Naive thymus-derived CD4-positive, alpha-beta T cell (primary cell): ENCODE measurements around the gene POTEB3. TPM values are rescaled to one million over a fixed set of nuclear protein-coding genes. Genes with fewer than 3 reads are reported as not detected.
"Not testable (repeated sequence)": the region's sequence is repeated elsewhere in the genome, so short reads cannot be mapped to it uniquely, and the experiment has no call there.

Source experiments
- ATAC-seq: fragments of 150-1000 bp; cut with Tn5 transposase; 2 replicates; pipeline ENCODE4 v1.10.0; 2021; ENCODE audit warnings: mild to moderate bottlenecking, moderate library complexity
- CTCF ChIA-PET: fragments of 350-600 bp; sonication (Branson Sonifier 250); formaldehyde crosslinking; loops from one replicate; lab custom pipeline; 2021; ENCODE audit warnings: antibody characterized with exemption; lab: Charles Lee
- POLR2A ChIA-PET: fragments of 350-600 bp; sonication (Branson Sonifier 250); formaldehyde crosslinking; loops from one replicate; lab custom pipeline; 2021; ENCODE audit warnings: antibody characterized with exemption, inconsistent platforms; lab: Charles Lee
- DNase-seq, 9 donors: peaks; one replicate each; pipeline versions ENCODE4 v3.0.0 to v3.0.0-alpha.2; 2020 to 2022; ENCODE audit warnings: mixed read lengths in 1 of 9
- H3K27ac ChIP-seq: one replicate; pipeline ENCODE4 v1.7.0; 2013; ENCODE audit warnings: mild to moderate bottlenecking, low read depth, low read length, moderate library complexity
- H3K27me3 ChIP-seq, 2 donors: one replicate each; pipeline ENCODE4 v1.7.0; 2013; ENCODE audit warnings: low read length in 2 of 2, mild to moderate bottlenecking in 2 of 2, moderate library complexity in 2 of 2; ENCODE audit not compliant: control insufficient read depth in 2 of 2, insufficient read depth in 2 of 2
- H3K36me3 ChIP-seq, 3 experiments: 1 replicate in 2 of 3; 2 replicates in 1 of 3; pipeline ENCODE4 v1.7.0; 2013; ENCODE audit warnings: low read length in 3 of 3, mild to moderate bottlenecking in 3 of 3, moderate library complexity in 1 of 3; ENCODE audit not compliant: insufficient read depth in 3 of 3, control insufficient read depth in 2 of 3
- H3K4me1 ChIP-seq, 2 donors: one replicate each; pipeline ENCODE4 v1.7.0; 2013; ENCODE audit warnings: low read length in 2 of 2, mild to moderate bottlenecking in 2 of 2, moderate library complexity in 1 of 2; ENCODE audit not compliant: control insufficient read depth in 2 of 2, insufficient read depth in 2 of 2
- H3K4me3 ChIP-seq: 2 replicates; pipeline ENCODE4 v1.7.0; 2013; ENCODE audit warnings: mild to moderate bottlenecking, low read length
- H3K9me3 ChIP-seq, 3 experiments: 1 replicate in 2 of 3; 2 replicates in 1 of 3; pipeline ENCODE4 v1.7.0; 2013; ENCODE audit warnings: low read length in 3 of 3; ENCODE audit not compliant: control insufficient read depth in 2 of 3
- H3K27ac Mint-ChIP-seq, 9 donors: one replicate each; pipeline ENCODE4 v1.8.0; 2020 to 2022; ENCODE audit warnings: mixed read lengths in 9 of 9, mild to moderate bottlenecking in 8 of 9, moderate library complexity in 5 of 9, inconsistent platforms in 2 of 9
- H3K27me3 Mint-ChIP-seq, 5 donors: one replicate each; pipeline ENCODE4 v1.8.0; 2021 to 2022; ENCODE audit warnings: mixed read lengths in 5 of 5, mild to moderate bottlenecking in 1 of 5
- H3K36me3 Mint-ChIP-seq, 5 donors: one replicate each; pipeline ENCODE4 v1.8.0; 2020 to 2022; ENCODE audit warnings: mixed read lengths in 5 of 5, mild to moderate bottlenecking in 3 of 5, inconsistent platforms in 1 of 5
- H3K4me1 Mint-ChIP-seq, 7 donors: one replicate each; pipeline ENCODE4 v1.8.0; 2020 to 2022; ENCODE audit warnings: mixed read lengths in 7 of 7, mild to moderate bottlenecking in 3 of 7, inconsistent platforms in 1 of 7
- H3K4me3 Mint-ChIP-seq, 10 donors: one replicate each; pipeline ENCODE4 v1.8.0; 2020 to 2022; ENCODE audit warnings: mild to moderate bottlenecking in 10 of 10, mixed read lengths in 10 of 10, moderate library complexity in 6 of 10, inconsistent platforms in 2 of 10
- H3K9me3 Mint-ChIP-seq, 11 donors: one replicate each; pipeline ENCODE4 v1.8.0; 2020 to 2022; ENCODE audit warnings: mixed read lengths in 11 of 11, mild to moderate bottlenecking in 4 of 11, inconsistent platforms in 1 of 11, moderate library complexity in 1 of 11
- intact Hi-C, 2 donors: fragments of 100-400 bp; cut with micrococcal nuclease; formaldehyde crosslinking; loops; one replicate each; pipeline ENCODE4 v1.15.1; 2023
- polyA plus RNA-seq, 2 donors: library from polyadenylated mRNA; unstranded; fragments of 300-500 nt; fragmentation: Illumina TruSeq; gene quantifications; one replicate each; pipeline ENCODE4 v1.2.3, GENCODE V29; 2021
- total RNA-seq, 6 experiments: library from RNA in 5 of 6; stranded (reverse) in 5 of 6; gene quantifications; 1 replicate in 5 of 6; 2 replicates in 1 of 6; pipeline ENCODE4 v1.2.3 and lab custom pipeline; 2021 to 2026

Gene POTEB3
- total and polyA plus RNA-seq, 7 experiments from 2014 or later = not detected

- ATAC-seq, H3K4me1 Mint-ChIP-seq, H3K27me3 ChIP-seq, H3K36me3 ChIP-seq, H3K27me3 Mint-ChIP-seq, H3K9me3 ChIP-seq, intact Hi-C loops, H3K9me3 Mint-ChIP-seq, DNase-seq, POLR2A ChIA-PET, H3K4me3 Mint-ChIP-seq, H3K4me1 ChIP-seq, H3K27ac Mint-ChIP-seq, H3K4me3 ChIP-seq, H3K36me3 Mint-ChIP-seq, CTCF ChIA-PET, H3K27ac ChIP-seq: not testable (repeated sequence)
These were observed 41.8 kb downstream of the POTEB3 start for GRCh38 chr15:21398511-21398910.

- H3K9me3 ChIP-seq, H3K9me3 Mint-ChIP-seq, H3K36me3 ChIP-seq, H3K27ac ChIP-seq, H3K4me1 ChIP-seq, H3K27me3 ChIP-seq, CTCF ChIA-PET, H3K4me3 Mint-ChIP-seq, intact Hi-C loops, ATAC-seq, H3K4me1 Mint-ChIP-seq, H3K36me3 Mint-ChIP-seq, DNase-seq, H3K27me3 Mint-ChIP-seq, H3K27ac Mint-ChIP-seq, POLR2A ChIA-PET, H3K4me3 ChIP-seq: not testable (repeated sequence)
These were observed 42.6 kb downstream of the POTEB3 start for GRCh38 chr15:21397656-21398055.

DNA sequence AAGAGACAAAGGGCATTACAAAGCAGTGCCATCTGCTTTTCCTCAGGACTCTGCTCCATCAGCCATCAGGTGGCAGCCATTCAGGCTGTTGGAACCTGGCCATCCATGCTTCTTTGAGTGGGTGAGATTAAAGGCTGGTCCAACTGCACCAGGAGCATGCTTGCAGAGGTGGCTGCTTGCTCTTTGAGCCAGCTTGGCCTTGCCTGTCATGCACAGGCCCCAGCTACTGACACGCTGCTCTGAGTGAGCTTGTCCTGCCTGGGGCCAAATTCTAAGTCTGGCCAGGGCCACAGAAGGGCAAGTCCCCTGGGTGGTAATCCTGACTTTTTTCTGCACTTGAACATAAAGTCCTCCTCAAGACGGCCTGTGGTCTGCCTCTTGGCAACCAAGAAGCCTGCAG, 43.1 kb downstream of the POTEB3 start:
- DNase-seq, H3K27ac Mint-ChIP-seq, CTCF ChIA-PET, H3K9me3 ChIP-seq, H3K36me3 ChIP-seq, H3K9me3 Mint-ChIP-seq, H3K27me3 Mint-ChIP-seq, H3K36me3 Mint-ChIP-seq, POLR2A ChIA-PET, H3K27me3 ChIP-seq, H3K4me3 ChIP-seq, ATAC-seq, intact Hi-C loops, H3K4me1 ChIP-seq, H3K4me1 Mint-ChIP-seq, H3K4me3 Mint-ChIP-seq, H3K27ac ChIP-seq: not testable (repeated sequence)

DNA sequence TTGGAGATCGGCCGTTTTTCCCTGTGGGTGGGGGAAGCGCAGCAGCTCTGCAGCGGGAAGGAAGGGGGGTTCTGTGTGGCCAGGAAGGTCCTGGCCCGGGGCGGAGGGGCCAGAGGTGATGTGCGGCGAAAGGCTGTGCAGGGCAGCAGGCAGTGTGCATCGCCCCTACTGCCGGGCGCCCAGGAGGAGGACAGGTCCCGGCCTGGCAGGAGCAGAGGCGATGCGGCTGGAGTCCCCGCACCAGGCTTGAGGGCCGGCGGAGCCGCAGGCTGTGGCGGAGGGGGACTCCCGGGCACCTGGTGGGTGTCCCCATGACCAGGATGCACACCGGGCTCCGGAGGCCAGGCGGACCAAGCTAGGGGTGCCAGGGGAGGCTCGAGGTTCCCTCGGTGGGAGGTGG, 54.3 kb downstream of the POTEB3 start:
- CTCF ChIA-PET, ATAC-seq, H3K27me3 ChIP-seq, POLR2A ChIA-PET, H3K4me3 Mint-ChIP-seq, H3K36me3 Mint-ChIP-seq, H3K27me3 Mint-ChIP-seq, H3K36me3 ChIP-seq, DNase-seq, H3K27ac ChIP-seq, H3K9me3 ChIP-seq, H3K4me1 Mint-ChIP-seq, H3K9me3 Mint-ChIP-seq, H3K27ac Mint-ChIP-seq, intact Hi-C loops, H3K4me3 ChIP-seq, H3K4me1 ChIP-seq: not testable (repeated sequence)

DNA sequence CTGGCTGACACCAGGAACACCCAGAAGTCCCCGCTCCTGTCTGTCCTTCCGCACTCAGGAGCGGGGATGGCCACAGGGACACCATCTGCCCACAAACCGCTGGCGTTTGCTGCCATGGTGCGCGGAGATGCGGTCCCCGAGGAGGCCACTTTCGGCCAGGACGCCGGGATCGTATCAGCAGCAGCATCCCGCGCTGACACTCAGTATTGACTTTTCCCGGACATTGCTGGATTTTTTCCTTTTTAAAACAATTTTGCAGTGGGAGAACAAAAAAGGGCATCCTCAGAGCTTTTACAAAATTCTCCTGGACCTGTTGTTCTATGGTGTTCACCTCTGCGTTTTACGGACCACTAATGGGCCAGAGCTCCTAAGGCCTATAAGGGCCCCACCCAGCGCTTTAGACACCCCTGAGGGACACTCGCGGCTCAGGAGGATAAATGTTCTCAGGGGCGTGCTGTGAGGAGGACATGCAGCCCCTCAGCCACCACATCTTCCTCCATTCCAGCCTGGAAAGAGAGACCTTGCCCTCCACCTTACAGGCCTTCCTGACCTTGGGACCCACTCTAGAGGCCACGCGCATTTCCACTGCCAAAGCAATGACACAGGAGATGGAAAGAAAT, 56.3 kb downstream of the POTEB3 start:
- H3K27me3 Mint-ChIP-seq, H3K27ac ChIP-seq, H3K27me3 ChIP-seq, H3K9me3 ChIP-seq, H3K36me3 ChIP-seq, POLR2A ChIA-PET, DNase-seq, H3K27ac Mint-ChIP-seq, H3K36me3 Mint-ChIP-seq, CTCF ChIA-PET, H3K4me1 ChIP-seq, intact Hi-C loops, H3K4me3 ChIP-seq, H3K9me3 Mint-ChIP-seq, H3K4me3 Mint-ChIP-seq, ATAC-seq, H3K4me1 Mint-ChIP-seq: not testable (repeated sequence)

DNA sequence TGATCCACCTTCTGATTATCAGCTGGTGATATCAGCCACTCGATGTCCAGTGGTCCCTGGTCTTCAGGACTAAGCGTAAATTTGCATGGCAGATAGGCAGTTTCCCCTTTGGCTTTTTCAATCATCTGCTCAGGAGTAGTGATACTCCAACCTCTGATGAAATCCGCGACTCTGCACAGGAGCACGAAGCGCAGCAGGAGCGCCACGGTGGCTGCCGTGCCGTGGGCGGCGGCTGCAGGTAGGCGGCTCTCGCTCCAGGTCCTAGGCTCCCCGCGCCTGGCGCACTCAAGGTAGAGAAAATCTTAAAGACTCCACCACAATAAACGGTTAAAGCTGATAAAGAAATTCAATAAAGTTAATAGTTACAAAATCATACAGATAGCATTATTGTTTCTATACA, 66.6 kb downstream of the POTEB3 start:
- H3K4me3 ChIP-seq, CTCF ChIA-PET, POLR2A ChIA-PET, H3K9me3 ChIP-seq, H3K4me3 Mint-ChIP-seq, H3K4me1 ChIP-seq, DNase-seq, intact Hi-C loops, H3K36me3 ChIP-seq, H3K9me3 Mint-ChIP-seq, H3K27ac ChIP-seq, H3K27me3 ChIP-seq, H3K36me3 Mint-ChIP-seq, H3K27me3 Mint-ChIP-seq, H3K27ac Mint-ChIP-seq, H3K4me1 Mint-ChIP-seq, ATAC-seq: not testable (repeated sequence)

DNA sequence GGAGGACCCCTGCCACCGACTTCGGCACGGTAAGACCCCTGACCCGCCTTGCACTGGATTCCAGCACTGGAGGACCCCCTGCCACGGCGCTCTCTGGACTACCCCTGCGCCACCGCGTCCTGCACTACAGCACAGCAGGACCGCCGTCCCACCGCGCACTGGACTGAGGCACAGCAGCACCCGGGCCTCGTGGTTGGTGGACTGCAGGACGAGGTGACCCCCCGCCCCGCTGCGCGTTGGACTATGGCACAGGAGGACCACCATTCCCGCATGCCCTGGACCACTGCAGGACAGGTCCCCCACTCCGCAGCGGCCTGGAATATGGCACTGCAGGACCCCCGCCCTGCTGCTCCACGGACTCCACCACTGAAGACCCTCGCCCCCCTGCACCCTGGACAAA, 71.1 kb downstream of the POTEB3 start:
- H3K4me3 ChIP-seq, H3K27me3 Mint-ChIP-seq, POLR2A ChIA-PET, ATAC-seq, intact Hi-C loops, H3K27ac ChIP-seq, H3K4me3 Mint-ChIP-seq, DNase-seq, H3K36me3 Mint-ChIP-seq, H3K4me1 Mint-ChIP-seq, H3K27ac Mint-ChIP-seq, H3K27me3 ChIP-seq, H3K9me3 ChIP-seq, CTCF ChIA-PET, H3K4me1 ChIP-seq, H3K9me3 Mint-ChIP-seq, H3K36me3 ChIP-seq: not testable (repeated sequence)
